Endodermal cell (in vitro differentiated cells): ENCODE data around the gene GNG12. TPM values are rescaled to one million over a fixed set of nuclear protein-coding genes. Genes with fewer than 3 reads are reported as not detected.
"Not testable (repeated sequence)": the region's sequence is repeated elsewhere in the genome, so short reads cannot be mapped to it uniquely, and the experiment has no call there.

Experiments used
- DNase-seq: peaks from one replicate; pipeline ENCODE4 v3.0.0-alpha.2; 2017
- H3K27ac ChIP-seq: 2 replicates; pipeline ENCODE4 v1.5.1; 2013; ENCODE audit warnings: mild to moderate bottlenecking, low read depth, low read length, moderate library complexity
- H3K27me3 ChIP-seq: 2 replicates; pipeline ENCODE4 v1.6.1; 2013; ENCODE audit warnings: mild to moderate bottlenecking, low read length, moderate library complexity; ENCODE audit not compliant: insufficient read depth, control insufficient read depth, poor library complexity, severe bottlenecking
- H3K36me3 ChIP-seq: 2 replicates; pipeline ENCODE4 v1.7.0; 2013; ENCODE audit warnings: mild to moderate bottlenecking, low read length, moderate library complexity; ENCODE audit not compliant: control insufficient read depth, insufficient read depth
- H3K4me1 ChIP-seq: one replicate; pipeline ENCODE4 v1.7.0; 2013; ENCODE audit warnings: low read length; ENCODE audit not compliant: control insufficient read depth, insufficient read depth
- H3K4me3 ChIP-seq: 2 replicates; pipeline ENCODE4 v1.5.1; 2013; ENCODE audit warnings: mild to moderate bottlenecking, low read length, moderate library complexity
- H3K9ac ChIP-seq: 2 replicates; pipeline ENCODE4 v1.6.1; 2013; ENCODE audit warnings: mild to moderate bottlenecking, low read length, moderate library complexity; ENCODE audit not compliant: poor library complexity, severe bottlenecking; ENCODE audit errors: extremely low read depth
- H3K9me3 ChIP-seq: 2 replicates; pipeline ENCODE4 v1.6.1; 2013; ENCODE audit warnings: mild to moderate bottlenecking, low read length, moderate library complexity; ENCODE audit not compliant: control insufficient read depth
- H3K27ac Mint-ChIP-seq: 2 replicates; pipeline ENCODE4 v1.8.0; 2020; ENCODE audit warnings: mixed read lengths
- H3K27me3 Mint-ChIP-seq: 2 replicates; pipeline ENCODE4 v1.8.0; 2021; ENCODE audit warnings: mild to moderate bottlenecking, mixed read lengths; ENCODE audit not compliant: insufficient read depth
- H3K36me3 Mint-ChIP-seq: 2 replicates; pipeline ENCODE4 v1.8.0; 2020; ENCODE audit warnings: low read depth, mixed read lengths
- H3K4me1 Mint-ChIP-seq: 2 replicates; pipeline ENCODE4 v1.8.0; 2020; ENCODE audit warnings: mixed read lengths
- H3K4me3 Mint-ChIP-seq: 2 replicates; pipeline ENCODE4 v1.8.0; 2020; ENCODE audit warnings: mild to moderate bottlenecking, moderate library complexity, mixed read lengths
- H3K9me3 Mint-ChIP-seq: 2 replicates; pipeline ENCODE4 v1.8.0; 2020; ENCODE audit warnings: mild to moderate bottlenecking, mixed read lengths
- CTCF ChIP-seq: fragments of 200-600 bp; sonication (generic); conservative IDR thresholded peaks from 2 replicates; pipeline ENCODE4 v1.5.0; 2021; ENCODE audit warnings: antibody characterized with exemption, mild to moderate bottlenecking
- WGBS, 2 experiments: methylation state at CpG; one replicate each; pipeline versions ENCODE4 v1.1.5 to v1.1.7; 2013; ENCODE audit warnings: missing lambda C conversion rate in 2 of 2, mixed read lengths in 1 of 2; ENCODE audit not compliant: insufficient coverage in 1 of 2, insufficient read length in 1 of 2; 5-methylcytosine and 5-hydroxymethylcytosine counted together
- total RNA-seq, 2 donors: library from RNA; stranded (reverse); fragmentation: NEBNext Ultra II Directional in 1 of 2; extraction: Animal tissue kit (Norgen Biotek cat#: 25700) in 1 of 2; gene quantifications; 2 replicates in 1 of 2; 3 replicates in 1 of 2; pipeline ENCODE4 v1.2.1, GENCODE V29; 2021

The GNG12 gene
- total RNA-seq, 2 donors from 2014 or later, result 7.7 to 9.2 TPM

- Mint-ChIP-seq H3K27ac (no peak overlapping the region), H3K4me1 (peaks cover 21% of the 10 kb centered on the region), H3K36me3 (no peaks in the 10 kb centered on the region), H3K9me3 (no peaks in the 10 kb centered on the region), H3K27me3 (no peaks in the 10 kb centered on the region), H3K4me3 (no peak overlapping the region)
- Histone ChIP-seq H3K36me3 (no peaks in the 10 kb centered on the region), H3K4me1 (peaks cover 14% of the 10 kb centered on the region), H3K4me3 (no peak overlapping the region), H3K9ac (no peak overlapping the region), H3K27me3 (no peaks in the 10 kb centered on the region), H3K9me3 (no peaks in the 10 kb centered on the region), H3K27ac (no peak overlapping the region)
- WGBS, 2 experiments, result 75% methylated on average over 2 of the region's 2 CpGs
- DNase-seq, result no peak
- no peak for TF ChIP-seq CTCF
Observed at GRCh38 chr1:67731322-67731721, 101.9 kb downstream of the GNG12 start.

- H3K27me3 Mint-ChIP-seq, H3K9ac ChIP-seq, H3K27me3 ChIP-seq, H3K4me3 ChIP-seq, H3K27ac Mint-ChIP-seq, H3K9me3 Mint-ChIP-seq, H3K36me3 ChIP-seq, H3K9me3 ChIP-seq, H3K36me3 Mint-ChIP-seq, H3K4me3 Mint-ChIP-seq, H3K27ac ChIP-seq, DNase-seq: not testable (repeated sequence)
- peaks cover 13% of the 10 kb centered on the region for H3K4me1 Mint-ChIP-seq
- peaks cover 10% of the 10 kb centered on the region for H3K4me1 ChIP-seq
- 90 to 95% methylated on average over 3 to 6 of the region's 9 CpGs for WGBS, 2 experiments
Observed at GRCh38 chr1:67730312-67730711, 103.0 kb downstream of the GNG12 start.

- H3K36me3 ChIP-seq, result no peaks in the 10 kb centered on the region
- H3K9ac ChIP-seq, result no peak overlapping the region
- no peaks in the 10 kb centered on the region for H3K9me3 ChIP-seq
- no peak for DNase-seq
- Mint-ChIP-seq H3K9me3 (no peaks in the 10 kb centered on the region), H3K27ac (no peak overlapping the region), H3K27me3 (no peaks in the 10 kb centered on the region), H3K4me3 (no peak overlapping the region), H3K36me3 (no peaks in the 10 kb centered on the region), H3K4me1 (peaks cover 13% of the 10 kb centered on the region)
- no peak overlapping the region for H3K4me3 ChIP-seq
- 92 to 100% methylated on average over 1 to 2 of the region's 2 CpGs for WGBS, 2 experiments
- H3K4me1 ChIP-seq, result peaks cover 10% of the 10 kb centered on the region
- H3K27me3 ChIP-seq, result no peaks in the 10 kb centered on the region
- no peak for TF ChIP-seq CTCF
- H3K27ac ChIP-seq, result no peak overlapping the region
Observed at GRCh38 chr1:67729872-67730271, 103.4 kb downstream of the GNG12 start.

- no peaks in the 10 kb centered on the region for H3K9me3 Mint-ChIP-seq
Observed at GRCh38 chr1:67726224-67726623, 107.0 kb downstream of the GNG12 start.

More at GRCh38 chr1:67726224-67726623, 107.0 kb downstream of the GNG12 start:
- no peaks in the 10 kb centered on the region for H3K9me3 ChIP-seq
- Mint-ChIP-seq H3K4me1 (peaks cover 5% of the 10 kb centered on the region), H3K4me3 (no peak overlapping the region), H3K27ac (no peak overlapping the region), H3K36me3 (no peaks in the 10 kb centered on the region), H3K27me3 (no peaks in the 10 kb centered on the region)
- H3K4me3 ChIP-seq, result no peak overlapping the region
- H3K4me1 ChIP-seq, result peaks cover 9% of the 10 kb centered on the region
- H3K27ac ChIP-seq, result no peak overlapping the region
- TF ChIP-seq CTCF, result no peak
- DNase-seq, result no peak
- no peaks in the 10 kb centered on the region for H3K36me3 ChIP-seq
- no peak overlapping the region for H3K9ac ChIP-seq
- H3K27me3 ChIP-seq, result no peaks in the 10 kb centered on the region
